PC-3 (cell line): ENCODE results near the gene GZF1.

ENCODE experiments used
- CTCF ChIP-seq: fragments of 300-600 bp; sonication (generic); conservative IDR thresholded peaks from 2 replicates; pipeline ENCODE4 v1.5.1; 2017; ENCODE audit warnings: antibody characterized with exemption, low read depth, mild to moderate bottlenecking, low read length
- EZH2 ChIP-seq: fragments of 300-600 bp; sonication (generic); IDR thresholded peaks from one replicate; pipeline ENCODE4 v1.6.1; 2017; ENCODE audit warnings: antibody characterized with exemption, mild to moderate bottlenecking, low read length; ENCODE audit not compliant: unreplicated experiment
- EZH2phosphoT487 ChIP-seq: fragments of 300-600 bp; sonication (generic); IDR thresholded peaks from 2 replicates; pipeline ENCODE4 v1.6.1; 2018; ENCODE audit warnings: mild to moderate bottlenecking, antibody characterized with exemption, low read length, borderline replicate concordance

- no peak for TF ChIP-seq CTCF
- no peak for TF ChIP-seq EZH2phosphoT487
- no peak for TF ChIP-seq EZH2
These were observed 28.3 kb downstream of the GZF1 start for GRCh38 chr20:23390091-23390774.
